Cardiac muscle cell (in vitro differentiated cells and primary cell): ENCODE data around the gene KDM2A. TPM values are rescaled to one million over a fixed set of nuclear protein-coding genes. Genes with fewer than 3 reads are reported as not detected.

Source experiments
- DNase-seq, 2 donors: peaks; one replicate each; pipeline versions ENCODE4 v3.0.0 to v3.0.0-alpha.2; 2010 to 2017; ENCODE audit warnings: low read depth in 1 of 2, low spot score in 1 of 2
- H3K27ac ChIP-seq: fragments of 200-600 bp; sonication (generic); 2 replicates; pipeline ENCODE4 v1.5.1; 2016
- H3K27me3 ChIP-seq: fragments of 200-600 bp; sonication (generic); 2 replicates; pipeline ENCODE4 v1.6.0; 2016; ENCODE audit warnings: control low read depth
- H3K36me3 ChIP-seq: fragments of 200-600 bp; sonication (generic); 2 replicates; pipeline ENCODE4 v1.5.1; 2016; ENCODE audit warnings: control low read depth
- H3K4me1 ChIP-seq: fragments of 200-600 bp; sonication (generic); 2 replicates; pipeline ENCODE4 v1.8.1; 2017; ENCODE audit warnings: low read depth, mild to moderate bottlenecking, mixed run types
- H3K4me3 ChIP-seq: fragments of 200-600 bp; sonication (generic); 2 replicates; pipeline ENCODE4 v1.5.1; 2016; ENCODE audit warnings: mild to moderate bottlenecking
- H3K9me3 ChIP-seq: fragments of 200-600 bp; sonication (generic); 2 replicates; pipeline ENCODE4 v1.5.1; 2017; ENCODE audit warnings: low read depth, mild to moderate bottlenecking, control low read depth
- CTCF ChIP-seq: IDR thresholded peaks from 2 replicates; pipeline ENCODE4 v1.5.1; 2012; ENCODE audit warnings: low read depth, mild to moderate bottlenecking, low read length
- polyA plus RNA-seq: library from polyadenylated mRNA; unstranded; fragments of >200 nt; fragmentation: Nextera tagmentation; extraction: Ambion mirVana; gene quantifications from 2 replicates; pipeline ENCODE4 v1.2.1, GENCODE V29; 2016
- total RNA-seq: library from RNA; depleted of rRNA; stranded (reverse); fragments of >200 nt; gene quantifications from 2 replicates; pipeline ENCODE4 v1.2.3, GENCODE V29; 2016

KDM2A gene
- total and polyA plus RNA-seq, 2 experiments from 2014 or later = 17.6 to 37.8 TPM

GRCh38 chr11:67280341-67280787 is 161.3 kb downstream of the KDM2A start:
- Histone ChIP-seq H3K4me1 (peaks cover 14% of the 10 kb centered on the region), H3K36me3 (peaks cover 34% of the 10 kb centered on the region), H3K4me3 (no peak overlapping the region), H3K27ac (no peak overlapping the region), H3K9me3 (no peaks in the 10 kb centered on the region), H3K27me3 (no peaks in the 10 kb centered on the region)
- no peak for DNase-seq
- TF ChIP-seq CTCF = no peak

- DNase-seq = no peak
- Histone ChIP-seq H3K4me3 (no peak overlapping the region), H3K36me3 (peaks cover 34% of the 10 kb centered on the region), H3K27me3 (no peaks in the 10 kb centered on the region), H3K9me3 (no peaks in the 10 kb centered on the region), H3K4me1 (peaks cover 14% of the 10 kb centered on the region), H3K27ac (no peak overlapping the region)
- TF ChIP-seq CTCF = no peak
These were observed 161.9 kb downstream of the KDM2A start for GRCh38 chr11:67280788-67281551.

- H3K9me3 ChIP-seq = no peaks in the 10 kb centered on the region
- peaks cover 12% of the 10 kb centered on the region for H3K4me1 ChIP-seq
- no peaks in the 10 kb centered on the region for H3K27me3 ChIP-seq
These were observed 162.6 kb downstream of the KDM2A start for GRCh38 chr11:67281552-67282150.

GRCh38 chr11:67282155-67282875 is 163.3 kb downstream of the KDM2A start:
- H3K4me1 ChIP-seq = peaks cover 6% of the 10 kb centered on the region
- H3K27ac ChIP-seq = no peak overlapping the region
- H3K9me3 ChIP-seq = no peaks in the 10 kb centered on the region
- H3K27me3 ChIP-seq = no peaks in the 10 kb centered on the region
- H3K4me3 ChIP-seq = no peak overlapping the region
- peaks cover 34% of the 10 kb centered on the region for H3K36me3 ChIP-seq
- DNase-seq = no peak
- no peak for TF ChIP-seq CTCF

More at GRCh38 chr11:67281552-67282150, 162.6 kb downstream of the KDM2A start:
- H3K36me3 ChIP-seq = peaks cover 34% of the 10 kb centered on the region
- no peak for DNase-seq
- no peak for TF ChIP-seq CTCF
- H3K27ac ChIP-seq = no peak overlapping the region
- H3K4me3 ChIP-seq = no peak overlapping the region

GRCh38 chr11:67282876-67283371 is 163.9 kb downstream of the KDM2A start:
- no peak for DNase-seq
- no peaks in the 10 kb centered on the region for H3K9me3 ChIP-seq
- peaks cover 7% of the 10 kb centered on the region for H3K4me1 ChIP-seq
- TF ChIP-seq CTCF = no peak
- no peak overlapping the region for H3K4me3 ChIP-seq
- H3K27me3 ChIP-seq = no peaks in the 10 kb centered on the region
- no peak overlapping the region for H3K27ac ChIP-seq
- peaks cover 34% of the 10 kb centered on the region for H3K36me3 ChIP-seq
